Camera-type eye (tissue), 1 donor: ENCODE measurements around the gene ACMSD. TPM values are rescaled to one million over a fixed set of nuclear protein-coding genes. Genes with fewer than 3 reads are reported as not detected.

Source experiments
- total RNA-seq: library from RNA; depleted of rRNA; stranded (reverse); fragments of >200 nt; gene quantifications from one replicate; pipeline ENCODE4 v1.2.3, GENCODE V29; 2014

Gene ACMSD
- total RNA-seq: not detected

GRCh38 chr2:134838143-134838620 lies at the start of gene ACMSD:
Gene ACMSD (plus strand): TSS chr2:134838616. CDS start chr2:134838683, 67 bp downstream.

DNA sequence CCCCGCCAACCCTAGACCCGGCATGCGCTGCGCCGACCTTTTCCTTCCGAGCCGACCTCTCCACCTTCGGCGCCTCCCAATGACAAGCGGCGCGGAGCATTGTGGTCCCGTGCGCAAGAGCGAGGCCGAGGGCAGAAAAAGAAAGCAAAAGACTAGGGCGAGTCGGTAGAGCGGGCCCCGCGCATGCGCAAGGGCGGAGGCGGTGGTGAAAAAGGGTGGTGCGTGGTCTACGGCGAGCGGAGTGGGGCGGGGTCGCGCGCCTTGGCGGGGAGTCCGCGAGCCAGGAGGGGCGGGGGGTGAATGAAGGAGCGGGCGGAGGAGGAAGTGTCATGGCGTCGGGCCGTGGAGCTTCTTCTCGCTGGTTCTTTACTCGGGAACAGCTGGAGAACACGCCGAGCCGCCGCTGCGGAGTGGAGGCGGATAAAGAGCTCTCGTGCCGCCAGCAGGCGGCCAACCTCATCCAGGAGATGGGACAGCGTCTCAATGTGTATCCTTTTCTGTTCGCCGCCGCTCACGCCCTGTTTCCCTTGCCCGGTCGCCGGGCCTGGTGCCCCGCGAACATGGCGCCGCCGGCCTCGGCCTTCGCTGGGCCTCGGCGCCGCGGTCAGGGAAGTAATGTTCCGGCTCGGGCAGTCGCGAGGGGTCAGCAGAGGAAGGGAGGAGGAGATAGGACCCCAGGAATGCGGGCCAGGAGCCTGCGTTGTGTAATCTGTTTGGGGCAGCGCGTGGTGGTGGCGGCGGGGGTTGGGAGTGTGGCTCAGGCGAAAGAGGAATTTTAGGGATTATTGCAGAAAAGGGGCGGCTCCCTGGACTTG lies 80.3 kb downstream of the ACMSD start, which contains the start of gene CCNT2:
Gene CCNT2 (plus strand): TSS at position 297 of the 815 bp plus-strand sequence. CDS start 33 bp downstream, at position 330.

Other genes with a start within 250 kb of the ACMSD start
- gene TMEM163, start 119.6 kb upstream of the ACMSD start, total RNA-seq: 4.7 TPM
- 103 TPM for gene CCNT2, start 80.2 kb downstream of the ACMSD start, total RNA-seq
- gene MAP3K19, start 208.8 kb downstream of the ACMSD start, total RNA-seq: 0.11 TPM
- 93.3 TPM for gene RAB3GAP1, start 213.7 kb downstream of the ACMSD start, total RNA-seq